ENCODE results near the gene VAV1. TPM values are rescaled to one million over a fixed set of nuclear protein-coding genes. Genes with fewer than 3 reads are reported as not detected.

VAV1 gene
- total RNA-seq, 4 donors from 2014 or later = 0.83 to 7.6 (median 3.6) TPM

DNA sequence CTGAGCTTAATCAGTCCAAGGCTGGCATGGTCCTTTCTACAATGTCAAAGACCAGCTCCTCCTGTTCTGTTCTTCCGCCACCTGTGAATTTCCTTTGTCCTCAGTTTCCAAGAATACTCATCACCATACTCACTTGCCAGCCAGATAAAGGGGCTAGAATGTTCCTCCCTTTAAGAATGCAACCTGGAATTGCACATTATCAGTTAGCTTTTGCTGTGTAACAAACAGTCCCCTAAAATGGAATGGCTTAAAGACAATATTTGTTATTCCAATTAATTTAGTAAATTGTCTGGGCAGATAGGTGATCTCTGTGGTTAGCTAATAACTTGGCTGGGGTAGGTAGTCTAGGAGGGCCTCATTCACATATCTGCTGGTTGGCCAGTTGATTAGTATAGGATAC is 36.0 kb downstream of the VAV1 start:
- Histone ChIP-seq H3K27me3 (peaks cover 0 to 13% (median 0%) of the 10 kb centered on the region in 4 donors), H3K36me3 (no peaks in the 10 kb centered on the region), H3K4me1 (peaks cover 0 to 14% (median 0%) of the 10 kb centered on the region in 3 donors), H3K9me3 (peaks cover 0 to 6% (median 0%) of the 10 kb centered on the region in 3 donors), H3K27ac (no peak overlapping the region), H3K4me3 (no peak overlapping the region)
- 94 to 100% methylated on average over 1 of the region's 1 CpG for WGBS, 2 donors
- intact Hi-C loops (cut with DNase I) = no loop called here
- TF ChIP-seq POLR2A (IDR thresholded peaks at IDR 0.05) (no peak), CTCF (IDR thresholded peaks at IDR 0.05) (no peak)
- DNase-seq = no peak

DNA sequence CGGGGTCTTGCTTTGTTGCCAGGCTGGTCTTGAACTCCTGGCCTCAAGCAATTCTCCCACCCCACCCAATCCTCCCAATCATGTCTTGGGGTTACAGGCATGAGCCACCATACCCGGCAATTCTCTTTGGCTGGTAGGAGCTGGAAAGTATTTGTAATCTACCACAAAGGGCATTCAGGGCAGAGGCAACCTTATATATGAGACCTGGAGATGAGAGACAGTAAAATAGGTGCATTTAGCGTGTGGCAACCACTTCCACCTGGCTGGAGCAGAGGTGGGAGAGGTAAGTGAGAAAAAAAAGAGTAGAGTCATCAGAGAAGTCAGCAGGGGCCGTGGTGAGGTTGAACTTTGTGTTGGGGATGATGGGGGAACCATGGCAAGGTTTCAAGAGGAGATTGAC is 36.8 kb downstream of the VAV1 start:
- TF ChIP-seq POLR2A (IDR thresholded peaks at IDR 0.05) (no peak), CTCF (IDR thresholded peaks at IDR 0.05) (no peak)
- peaks cover 0 to 9% (median 0%) of the 10 kb centered on the region in 4 donors for H3K27me3 ChIP-seq
- H3K36me3 ChIP-seq = no peaks in the 10 kb centered on the region
- H3K4me1 ChIP-seq = peaks cover 0 to 9% (median 0%) of the 10 kb centered on the region in 3 donors
- DNase-seq = no peak
- no peak overlapping the region for H3K27ac ChIP-seq
- WGBS, 2 donors = 60 to 85% methylated on average over 3 to 4 of the region's 4 CpGs
- H3K4me3 ChIP-seq = no peak overlapping the region
- intact Hi-C loops (cut with DNase I) = no loop called here
- peaks cover 0 to 6% (median 0%) of the 10 kb centered on the region in 3 donors for H3K9me3 ChIP-seq

- Histone ChIP-seq H3K36me3 (no peaks in the 10 kb centered on the region), H3K27ac (no peak overlapping the region), H3K27me3 (peaks cover 0 to 4% (median 0%) of the 10 kb centered on the region in 4 donors), H3K9me3 (peaks cover 0 to 6% (median 0%) of the 10 kb centered on the region in 3 donors), H3K4me3 (no peak overlapping the region), H3K4me1 (peaks cover 0 to 9% (median 0%) of the 10 kb centered on the region in 3 donors)
- intact Hi-C loops (cut with DNase I) = no loop called here
- TF ChIP-seq POLR2A (IDR thresholded peaks at IDR 0.05) = no peak
- no peak for TF ChIP-seq CTCF (IDR thresholded peaks at IDR 0.05)
- no peak for DNase-seq
- WGBS, 2 donors = 60 to 64% methylated on average over 3 of the region's 3 CpGs
Observed at GRCh38 chr19:6811378-6811777, 38.9 kb downstream of the VAV1 start.

DNA sequence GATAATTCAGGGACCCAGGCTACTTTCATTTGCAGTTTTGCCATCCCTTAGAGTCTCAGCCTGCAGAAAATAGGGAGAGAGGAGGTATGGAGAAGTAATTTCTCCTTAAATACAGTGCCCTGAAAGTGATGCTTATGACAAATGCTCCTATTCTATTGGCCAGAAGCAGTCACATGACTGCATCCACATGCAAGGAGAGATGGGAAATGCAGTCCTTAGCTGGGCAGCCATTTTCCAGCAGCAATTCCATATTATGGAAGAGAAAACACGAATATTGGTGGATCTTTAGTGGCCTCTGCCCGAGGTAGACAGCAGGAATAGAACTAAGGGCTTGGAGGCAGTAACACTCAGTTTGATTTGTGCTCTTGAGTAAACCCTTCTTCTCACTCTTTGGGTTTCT is 39.4 kb downstream of the VAV1 start:
- no peak for TF ChIP-seq CTCF (IDR thresholded peaks at IDR 0.05)
- TF ChIP-seq POLR2A (IDR thresholded peaks at IDR 0.05) = no peak
- Histone ChIP-seq H3K27ac (no peak overlapping the region), H3K36me3 (no peaks in the 10 kb centered on the region), H3K4me3 (no peak overlapping the region), H3K27me3 (peaks cover 0 to 4% (median 0%) of the 10 kb centered on the region in 4 donors), H3K4me1 (peaks cover 0 to 9% (median 0%) of the 10 kb centered on the region in 3 donors), H3K9me3 (peaks cover 0 to 6% (median 0%) of the 10 kb centered on the region in 3 donors)
- no peak for DNase-seq
- intact Hi-C loops (cut with DNase I) = no loop called here
- WGBS, 2 donors = 42 to 46% methylated on average over 2 of the region's 2 CpGs

DNA sequence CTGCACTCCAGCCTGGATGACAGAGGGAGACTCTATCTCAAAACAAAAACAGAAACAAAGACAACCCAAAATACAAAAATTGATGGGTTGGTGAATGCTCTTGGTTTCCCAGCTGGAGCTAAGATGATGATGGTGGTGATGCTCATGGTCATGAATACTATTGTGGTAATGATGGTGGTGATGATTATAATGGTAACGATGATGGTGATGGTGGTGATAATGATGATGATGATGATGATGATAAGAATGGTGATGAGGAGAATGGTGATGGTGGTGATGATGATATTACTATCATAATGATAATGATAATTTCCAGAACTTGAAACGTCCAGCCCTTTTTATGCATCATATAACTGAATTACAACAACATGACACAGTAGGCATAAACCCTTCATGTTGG is 40.1 kb downstream of the VAV1 start:
- Histone ChIP-seq H3K27ac (no peak overlapping the region), H3K27me3 (peaks cover 0 to 4% (median 0%) of the 10 kb centered on the region in 4 donors), H3K9me3 (peaks cover 0 to 6% (median 0%) of the 10 kb centered on the region in 3 donors), H3K4me3 (no peak overlapping the region), H3K4me1 (peaks cover 0 to 9% (median 0%) of the 10 kb centered on the region in 3 donors), H3K36me3 (no peaks in the 10 kb centered on the region)
- 90 to 94% methylated on average over 2 of the region's 2 CpGs for WGBS, 2 donors
- no peak for DNase-seq
- intact Hi-C loops (cut with DNase I) = no loop called here
- TF ChIP-seq CTCF (IDR thresholded peaks at IDR 0.05) (no peak), POLR2A (IDR thresholded peaks at IDR 0.05) (no peak)

Measured in esophagus squamous epithelium (tissue), 5 donors.